Ovary (tissue), 9 donors: ENCODE measurements around the gene SPRR2E. TPM values are rescaled to one million over a fixed set of nuclear protein-coding genes. Genes with fewer than 3 reads are reported as not detected.
"Not testable (repeated sequence)": the region's sequence is repeated elsewhere in the genome, so short reads cannot be mapped to it uniquely, and the experiment has no call there.

Experiments used
- DNase-seq, 5 donors: peaks; one replicate each; pipeline ENCODE4 v3.0.0-alpha.2; 2019 to 2020
- H3K27ac ChIP-seq, 2 donors: fragments of 200-600 bp; one replicate each; pipeline versions ENCODE4 v1.5.1 to v1.8.0; 2019 to 2022
- H3K27me3 ChIP-seq: fragments of 200-600 bp; one replicate; pipeline ENCODE4 v1.8.0; 2022
- H3K36me3 ChIP-seq: fragments of 200-600 bp; sonication (generic); one replicate; pipeline ENCODE4 v1.5.1; 2019
- H3K4me1 ChIP-seq: one replicate; pipeline ENCODE4 v1.8.1; 2013; ENCODE audit warnings: mild to moderate bottlenecking, moderate library complexity; ENCODE audit not compliant: insufficient read depth
- H3K4me3 ChIP-seq: fragments of 200-600 bp; sonication (generic); one replicate; pipeline ENCODE4 v1.5.1; 2017
- H3K9me3 ChIP-seq, 2 donors: fragments of 200-600 bp in 1 of 2; sonication (generic) in 1 of 2; one replicate each; pipeline versions ENCODE4 v1.5.1 to v1.8.1; 2013 to 2019; ENCODE audit warnings: mild to moderate bottlenecking in 1 of 2, moderate library complexity in 1 of 2
- CTCF ChIP-seq, 3 donors: fragments of 450-650 bp in 2 of 3; fragments of 200-600 bp in 1 of 3; IDR thresholded peaks; one replicate each; pipeline versions ENCODE4 v1.5.1 to v1.8.0; 2016 to 2022; ENCODE audit warnings: antibody characterized with exemption in 3 of 3, mild to moderate bottlenecking in 1 of 3
- EP300 ChIP-seq: sonication (generic); formaldehyde crosslinking; IDR thresholded peaks from one replicate; pipeline ENCODE4 v1.6.1; 2017; ENCODE audit warnings: antibody characterized with exemption
- POLR2A ChIP-seq: fragments of 450-650 bp; IDR thresholded peaks from one replicate; pipeline ENCODE4 v1.6.1; 2017; ENCODE audit warnings: antibody characterized with exemption, mild to moderate bottlenecking, moderate library complexity
- WGBS, 3 donors: extraction: QIAGEN DNeasy Blood & Tissue Kit in 1 of 3; methylation state at CpG; one replicate each; pipeline versions ENCODE4 v1.1.5 to v1.1.7; 2013 to 2017; 5-methylcytosine and 5-hydroxymethylcytosine counted together
- intact Hi-C, 4 donors: fragments of 100-400 bp; cut with DNase I; formaldehyde crosslinking; loops; one replicate each; pipeline versions ENCODE4 v1.11.0 to v1.15.1; 2022 to 2023
- polyA plus RNA-seq, 2 donors: library from polyadenylated mRNA; stranded (reverse); fragments of 200-250 nt in 1 of 2; fragments of 350-450 nt in 1 of 2; fragmentation: Illumina TruSeq in 1 of 2; extraction: RNeasy Lipid Tissue Mini Kit (QIAGEN cat#74804) in 1 of 2; gene quantifications; one replicate each; pipeline ENCODE4 v1.2.3, GENCODE V29; 2013 to 2014
- small RNA-seq: library from RNA; depleted of rRNA; stranded (forward); fragments of <200 nt; gene quantifications from one replicate; pipeline ENCODE3, GENCODE V24; 2016
- total RNA-seq, 7 donors: library from RNA; depleted of rRNA in 2 of 7; stranded (reverse); fragments of >200 nt in 2 of 7; fragmentation: NEBNext Ultra II Directional in 3 of 7; extraction: Animal tissue kit (Norgen Biotek cat#: 25700) in 3 of 7; gene quantifications; one replicate each; pipeline versions ENCODE4 v1.1.0 to v1.2.4, GENCODE V29; 2016 to 2023
- donor health status: DM: no; HTN: no; CAD: no; lungs with moderate emphysema.
- donor health status: DM: no; HTN: no; CAD: no.
- donor health status: Bipolar disorder and iron deficiency.
- donor health status: DM: yes; HTN: yes; CAD: no.
- donor health status: DM: no; HTN: no; CAD: no.
- donor health status: DM: yes; HTN: yes; CAD: no.

SPRR2E gene
- total and polyA plus RNA-seq, 9 donors = 0.63 to 1.5 (median 1.3) TPM; not detected in 3

GRCh38 chr1:153058154-153058553 lies 36.2 kb downstream of the SPRR2E start:
- no peaks in the 10 kb centered on the region for H3K4me1 ChIP-seq
- no peaks in the 10 kb centered on the region for H3K36me3 ChIP-seq
- H3K27me3 ChIP-seq = no peaks in the 10 kb centered on the region
- WGBS, 3 donors = 69 to 85% (median 76%) methylated on average over 2 of the region's 2 CpGs
- intact Hi-C loops = no loop called here
- no peaks in the 10 kb centered on the region for H3K9me3 ChIP-seq
- no peak overlapping the region for H3K4me3 ChIP-seq
- DNase-seq = no peak
- H3K27ac ChIP-seq = no peak overlapping the region
- TF ChIP-seq POLR2A (no peak), CTCF (IDR thresholded peaks at IDR 0.05) (no peak)

- no peak for DNase-seq
- intact Hi-C loops = no loop called here
- H3K4me3 ChIP-seq = no peak within 1 kb of the TSS
- H3K27ac ChIP-seq = no peak within 1 kb of the TSS
- TF ChIP-seq CTCF (IDR thresholded peaks at IDR 0.05) (no peak), POLR2A (no peak), EP300 (no peak)
- no peaks in the 10 kb centered on the region for H3K9me3 ChIP-seq
- H3K36me3 ChIP-seq = no peaks in the 10 kb centered on the region
- no peaks in the 10 kb centered on the region for H3K4me1 ChIP-seq
- 89 to 95% (median 91%) methylated on average over 2 of the region's 2 CpGs for WGBS, 3 donors
- H3K27me3 ChIP-seq = no peaks in the 10 kb centered on the region
Observed at GRCh38 chr1:153057375-153057774, 37.0 kb downstream of the SPRR2E start, which contains the start of gene SPRR2A. SPRR2A (minus strand) TSS chr1:153057512; CDS start chr1:153056735, 777 bp downstream.

GRCh38 chr1:153056111-153056510 lies 38.2 kb downstream of the SPRR2E start:
- H3K4me3 ChIP-seq, H3K4me1 ChIP-seq, H3K27me3 ChIP-seq, intact Hi-C loops, DNase-seq, H3K36me3 ChIP-seq, H3K9me3 ChIP-seq, H3K27ac ChIP-seq: not testable (repeated sequence)
- WGBS, 3 donors = 67 to 86% (median 81%) methylated on average over 3 of the region's 3 CpGs

GRCh38 chr1:153049211-153049610 lies 45.1 kb downstream of the SPRR2E start:
- TF ChIP-seq EP300 (no peak), CTCF (IDR thresholded peaks at IDR 0.05) (no peak), POLR2A (no peak)
- intact Hi-C loops = no loop called here
- H3K4me3 ChIP-seq = no peak overlapping the region
- no peaks in the 10 kb centered on the region for H3K36me3 ChIP-seq
- no peaks in the 10 kb centered on the region for H3K4me1 ChIP-seq
- H3K27me3 ChIP-seq = no peaks in the 10 kb centered on the region
- H3K27ac ChIP-seq = no peak overlapping the region
- 97 to 100% (median 98%) methylated on average over 2 of the region's 2 CpGs for WGBS, 3 donors
- no peak for DNase-seq
- H3K9me3 ChIP-seq = no peaks in the 10 kb centered on the region

Small RNA genes lying within 50 kb of the gene (small RNA-seq; reads per million reads assigned to genes)
- not detected for gene SPRR2C

Other genes with a start within 250 kb of the SPRR2E start
- gene LCE7A, start 234.5 kb downstream of the SPRR2E start, total RNA-seq = not detected
- not detected for gene LCE7A, start 234.5 kb downstream of the SPRR2E start, polyA plus RNA-seq
- under 1 TPM in 1 of 7 donors, not detected in 6; 0.35 TPM for gene SMCP, start 216.2 kb downstream of the SPRR2E start, total RNA-seq
- gene SMCP, start 216.2 kb downstream of the SPRR2E start, polyA plus RNA-seq = under 1 TPM in 1 of 2 donors, not detected in 1; 0.18 TPM
- gene IVL, start 186.0 kb downstream of the SPRR2E start, total RNA-seq = not detected
- not detected for gene IVL, start 186.0 kb downstream of the SPRR2E start, polyA plus RNA-seq
- not detected for gene SPRR5, start 147.3 kb downstream of the SPRR2E start, total RNA-seq
- gene SPRR5, start 147.3 kb downstream of the SPRR2E start, polyA plus RNA-seq = not detected
- not detected for gene SPRR4, start 123.9 kb downstream of the SPRR2E start, total RNA-seq
- not detected for gene SPRR4, start 123.9 kb downstream of the SPRR2E start, polyA plus RNA-seq
- gene SPRR1A, start 110.4 kb downstream of the SPRR2E start, total RNA-seq = not detected
- not detected for gene SPRR1A, start 110.4 kb downstream of the SPRR2E start, polyA plus RNA-seq
- under 1 TPM in 1 of 7 donors, not detected in 6; 0.85 TPM for gene SPRR3, start 92.8 kb downstream of the SPRR2E start, total RNA-seq
- not detected for gene SPRR3, start 92.8 kb downstream of the SPRR2E start, polyA plus RNA-seq
- gene SPRR1B, start 63.3 kb downstream of the SPRR2E start, total RNA-seq = not detected
- gene SPRR1B, start 63.3 kb downstream of the SPRR2E start, polyA plus RNA-seq = not detected
- under 1 TPM in 2 of 7 donors, not detected in 5; 0.32 to 0.45 TPM for gene SPRR2D, start 53.4 kb downstream of the SPRR2E start, total RNA-seq
- gene SPRR2D, start 53.4 kb downstream of the SPRR2E start, polyA plus RNA-seq = 1 to 10 TPM in 1 of 2 donors, under 1 TPM in 1; 0.27 to 1.1 TPM
- under 1 TPM in 2 of 7 donors, not detected in 5; 0.55 to 0.59 TPM for gene SPRR2A, start 37.0 kb downstream of the SPRR2E start, total RNA-seq
- under 1 TPM; 0.21 to 0.52 TPM for gene SPRR2A, start 37.0 kb downstream of the SPRR2E start, polyA plus RNA-seq
- gene SPRR2B, start 22.9 kb downstream of the SPRR2E start, total RNA-seq = 1 to 10 TPM in 4 of 7 donors, not detected in 3; 1.1 to 3.8 (median 1.7) TPM
- 1 to 10 TPM; 3.2 to 4.9 TPM for gene SPRR2B, start 22.9 kb downstream of the SPRR2E start, polyA plus RNA-seq
- gene SPRR2F, start 19.0 kb upstream of the SPRR2E start, total RNA-seq = 10 to 100 TPM; 12.7 to 93.3 (median 62.3) TPM
- gene SPRR2F, start 19.0 kb upstream of the SPRR2E start, polyA plus RNA-seq = 100 to 1,000 TPM in 1 of 2 donors, 10 to 100 TPM in 1; 54.7 to 109 TPM
- gene SPRR2G, start 56.4 kb upstream of the SPRR2E start, total RNA-seq = not detected
- gene SPRR2G, start 56.4 kb upstream of the SPRR2E start, polyA plus RNA-seq = not detected
- not detected for gene LELP1, start 108.9 kb upstream of the SPRR2E start, total RNA-seq
- gene LELP1, start 108.9 kb upstream of the SPRR2E start, polyA plus RNA-seq = not detected
- gene PRR9, start 123.1 kb upstream of the SPRR2E start, total RNA-seq = 1 to 10 TPM in 1 of 7 donors, not detected in 6; 1.3 TPM
- under 1 TPM in 1 of 2 donors, not detected in 1; 0.13 TPM for gene PRR9, start 123.1 kb upstream of the SPRR2E start, polyA plus RNA-seq
- gene LORICRIN, start 165.2 kb upstream of the SPRR2E start, total RNA-seq = under 1 TPM in 1 of 7 donors, not detected in 6; 0.25 TPM
- under 1 TPM in 1 of 2 donors, not detected in 1; 0.07 TPM for gene LORICRIN, start 165.2 kb upstream of the SPRR2E start, polyA plus RNA-seq
- not detected for gene PGLYRP3, start 218.4 kb upstream of the SPRR2E start, total RNA-seq
- not detected for gene PGLYRP3, start 218.4 kb upstream of the SPRR2E start, polyA plus RNA-seq